ENCODE data around the gene NCKAP5. TPM values are rescaled to one million over a fixed set of nuclear protein-coding genes. Genes with fewer than 3 reads are reported as not detected.

The NCKAP5 gene
- total RNA-seq, 4 donors from 2014 or later: 0.03 to 0.55 (median 0.33) TPM

DNA sequence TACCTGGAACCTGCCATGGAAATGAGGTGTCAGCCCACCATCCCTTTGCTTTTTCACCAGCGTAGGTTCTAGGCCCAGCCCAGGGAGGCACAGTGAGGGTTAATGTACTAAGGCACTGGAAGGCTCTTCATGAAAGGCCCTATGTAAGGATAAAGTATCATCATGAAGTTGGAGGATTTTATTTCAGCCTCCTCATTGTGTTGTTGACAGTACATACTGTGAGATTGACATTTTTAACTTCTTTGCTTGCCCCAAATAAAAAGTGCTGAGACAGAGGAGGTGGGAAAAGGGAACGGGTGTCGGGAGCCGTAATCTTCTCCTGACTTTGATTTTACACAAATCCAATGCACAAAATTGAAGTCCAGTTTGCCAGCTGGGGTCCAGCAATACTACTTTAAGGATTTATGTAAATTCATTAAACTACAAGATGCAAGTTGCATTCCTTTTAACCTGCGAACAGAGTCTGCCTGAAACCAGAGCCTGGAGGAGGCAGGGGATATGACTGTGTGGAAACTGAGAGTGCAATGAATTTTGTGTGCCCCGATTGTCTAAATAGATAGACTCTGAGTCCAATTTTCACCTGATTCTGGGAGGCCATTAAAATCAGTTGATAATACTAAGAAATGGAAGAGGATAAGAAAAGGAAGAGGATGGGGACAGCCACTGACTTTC, 5.4 kb upstream of the NCKAP5 start:
- in situ Hi-C loops (cut with MboI; ENCODE audit: low sequenced_read_pairs in 4 of 4) (no loop called here), intact Hi-C loops (cut with DNase I; ENCODE audit: low total_unique reads) (no loop called here)
- TF ChIP-seq, protein P1, sequence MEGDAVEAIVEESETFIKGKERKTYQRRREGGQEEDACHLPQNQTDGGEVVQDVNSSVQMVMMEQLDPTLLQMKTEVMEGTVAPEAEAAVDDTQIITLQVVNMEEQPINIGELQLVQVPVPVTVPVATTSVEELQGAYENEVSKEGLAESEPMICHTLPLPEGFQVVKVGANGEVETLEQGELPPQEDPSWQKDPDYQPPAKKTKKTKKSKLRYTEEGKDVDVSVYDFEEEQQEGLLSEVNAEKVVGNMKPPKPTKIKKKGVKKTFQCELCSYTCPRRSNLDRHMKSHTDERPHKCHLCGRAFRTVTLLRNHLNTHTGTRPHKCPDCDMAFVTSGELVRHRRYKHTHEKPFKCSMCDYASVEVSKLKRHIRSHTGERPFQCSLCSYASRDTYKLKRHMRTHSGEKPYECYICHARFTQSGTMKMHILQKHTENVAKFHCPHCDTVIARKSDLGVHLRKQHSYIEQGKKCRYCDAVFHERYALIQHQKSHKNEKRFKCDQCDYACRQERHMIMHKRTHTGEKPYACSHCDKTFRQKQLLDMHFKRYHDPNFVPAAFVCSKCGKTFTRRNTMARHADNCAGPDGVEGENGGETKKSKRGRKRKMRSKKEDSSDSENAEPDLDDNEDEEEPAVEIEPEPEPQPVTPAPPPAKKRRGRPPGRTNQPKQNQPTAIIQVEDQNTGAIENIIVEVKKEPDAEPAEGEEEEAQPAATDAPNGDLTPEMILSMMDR (IDR thresholded peaks at IDR 0.05 in 4 of 5, conservative IDR thresholded peaks at IDR 0.05 in 1 of 5): no peak
- TF ChIP-seq POLR2A (IDR thresholded peaks at IDR 0.05): no peak
- H3K4me1 ChIP-seq: no peaks in the 10 kb centered on the region
- no peaks in the 10 kb centered on the region for H3K36me3 ChIP-seq
- H3K27ac ChIP-seq: no peak overlapping the region
- DNase-seq (no peak), ATAC-seq (no peak)
- no peaks in the 10 kb centered on the region for H3K9me3 ChIP-seq
- no peak overlapping the region for H3K4me3 ChIP-seq
- H3K27me3 ChIP-seq: no peaks in the 10 kb centered on the region

DNA sequence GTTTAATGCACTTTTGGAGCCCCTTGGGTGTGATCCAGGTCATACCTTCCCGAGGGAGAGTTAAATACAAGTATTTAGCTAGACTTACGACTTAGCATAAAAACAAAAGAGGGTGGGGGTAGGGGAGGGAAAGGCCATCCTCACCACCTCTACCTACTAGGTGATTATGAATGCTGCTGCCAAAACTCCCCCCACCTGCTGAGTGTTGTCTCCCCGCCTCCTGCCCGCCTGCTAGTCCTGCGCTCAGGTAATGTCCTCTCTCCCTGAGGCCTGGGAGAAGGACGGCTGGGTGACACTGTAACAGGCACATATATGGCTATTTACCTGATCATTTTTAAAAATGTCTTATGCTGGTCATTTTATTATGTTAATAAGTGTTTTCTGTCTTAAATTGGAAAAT, 3.0 kb upstream of the NCKAP5 start:
- no peaks in the 10 kb centered on the region for H3K27me3 ChIP-seq
- ATAC-seq (no peak), DNase-seq (no peak)
- intact Hi-C loops (cut with DNase I; ENCODE audit: low total_unique reads) (no loop called here), in situ Hi-C loops (cut with MboI; ENCODE audit: low sequenced_read_pairs in 4 of 4) (no loop called here)
- no peak for TF ChIP-seq POLR2A (IDR thresholded peaks at IDR 0.05)
- TF ChIP-seq, protein P1 (IDR thresholded peaks at IDR 0.05 in 4 of 5, conservative IDR thresholded peaks at IDR 0.05 in 1 of 5): no peak
- no peak overlapping the region for H3K4me3 ChIP-seq
- H3K4me1 ChIP-seq: peaks cover 0 to 9% of the 10 kb centered on the region in 2 donors
- no peak overlapping the region for H3K27ac ChIP-seq
- no peaks in the 10 kb centered on the region for H3K36me3 ChIP-seq
- H3K9me3 ChIP-seq: no peaks in the 10 kb centered on the region

DNA sequence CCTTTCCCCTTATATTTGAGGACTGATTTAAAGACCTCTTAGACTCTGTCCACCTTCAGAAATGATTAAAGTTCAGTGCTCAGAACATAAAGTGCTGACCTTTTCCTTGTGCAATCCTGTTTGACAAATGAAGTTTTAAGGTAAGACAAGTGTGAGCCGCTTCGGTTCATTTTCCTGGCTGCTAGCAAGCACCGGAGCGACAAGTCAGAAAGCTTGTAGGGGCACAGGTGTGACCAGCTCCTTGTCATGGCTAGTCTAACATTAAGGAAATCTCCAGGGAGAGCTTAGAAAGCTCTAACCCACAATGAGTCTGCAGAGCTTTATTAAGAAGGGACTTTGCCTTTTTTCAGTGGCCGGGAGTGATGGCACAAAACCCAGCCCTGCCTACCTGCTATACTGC, 2.3 kb upstream of the NCKAP5 start:
- in situ Hi-C loops (cut with MboI; ENCODE audit: low sequenced_read_pairs in 4 of 4) (no loop called here), intact Hi-C loops (cut with DNase I; ENCODE audit: low total_unique reads) (no loop called here)
- Histone ChIP-seq H3K4me1 (peaks cover 0 to 9% of the 10 kb centered on the region in 2 donors), H3K36me3 (no peaks in the 10 kb centered on the region), H3K9me3 (no peaks in the 10 kb centered on the region), H3K27me3 (no peaks in the 10 kb centered on the region), H3K27ac (no peak overlapping the region), H3K4me3 (no peak overlapping the region)
- TF ChIP-seq, protein P1 (IDR thresholded peaks at IDR 0.05 in 4 of 5, conservative IDR thresholded peaks at IDR 0.05 in 1 of 5): no peak
- no peak for TF ChIP-seq POLR2A (IDR thresholded peaks at IDR 0.05)
- ATAC-seq (no peak), DNase-seq (no peak)

GRCh38 chr2:133569286-133569830, 1.1 kb upstream of the NCKAP5 start:
- ATAC-seq (no peak), DNase-seq (no peak)
- Histone ChIP-seq H3K9me3 (no peaks in the 10 kb centered on the region), H3K27me3 (no peaks in the 10 kb centered on the region), H3K36me3 (no peaks in the 10 kb centered on the region), H3K27ac (no peak overlapping the region), H3K4me3 (no peak overlapping the region), H3K4me1 (peaks cover 0 to 9% of the 10 kb centered on the region in 2 donors)
- intact Hi-C loops (cut with DNase I; ENCODE audit: low total_unique reads): loop anchor here (10.0 kb wide), 1 partner anchor 215 kb away; no protein-coding TSS in a partner anchor
- in situ Hi-C loops (cut with MboI; ENCODE audit: low sequenced_read_pairs in 4 of 4): no loop called here
- TF ChIP-seq POLR2A (IDR thresholded peaks at IDR 0.05): no peak
- TF ChIP-seq, protein P1 (IDR thresholded peaks at IDR 0.05 in 4 of 5, conservative IDR thresholded peaks at IDR 0.05 in 1 of 5): no peak
